Measurements from ENCODE around the gene ALX1. TPM values are rescaled to one million over a fixed set of nuclear protein-coding genes. Genes with fewer than 3 reads are reported as not detected.

ALX1 gene
- total and polyA plus RNA-seq, 2 experiments from 2014 or later: not detected

- H3K9ac ChIP-seq: no peak overlapping the region
- no peaks in the 10 kb centered on the region for H3K4me1 ChIP-seq (ENCODE audit: insufficient read depth)
- H3F3A ChIP-seq (ENCODE audit: insufficient read depth): no peaks in the 10 kb centered on the region
- no peaks in the 10 kb centered on the region for H3K9me2 ChIP-seq (ENCODE audit: insufficient read depth)
- H3K4me3 ChIP-seq: no peak overlapping the region
- DNase-seq: no peak
- no peaks in the 10 kb centered on the region for H3K79me2 ChIP-seq (ENCODE audit: insufficient read depth)
- H3K4me2 ChIP-seq (ENCODE audit: unreplicated experiment): no peak overlapping the region
- WGBS, 2 experiments (ENCODE audit: low coverage in 1 of 2, low lambda C conversion rate in 2 of 2, missing lambda C conversion rate in 2 of 2): 37 to 38% methylated on average over 11 of the region's 11 CpGs
- H3K36me3 ChIP-seq (ENCODE audit: low read depth): no peaks in the 10 kb centered on the region
- peaks cover 58% of the 10 kb centered on the region for H3K27me3 ChIP-seq (replicated peaks; ENCODE audit: insufficient read depth)
- H4K20me1 ChIP-seq (ENCODE audit: insufficient read depth): no peaks in the 10 kb centered on the region
- no peak overlapping the region for H3K27ac ChIP-seq
- H2AFZ ChIP-seq: no peak overlapping the region
- in situ Hi-C loops (cut with MboI): no loop called here
- H3K9me3 ChIP-seq (ENCODE audit: low read depth): no peaks in the 10 kb centered on the region
- TF ChIP-seq EZH2phosphoT487 (IDR thresholded peaks at IDR 0.05; ENCODE audit: insufficient read depth, low read depth): no peak
- no peak for TF ChIP-seq EZH2 (IDR thresholded peaks at IDR 0.05; ENCODE audit: insufficient read depth, poor library complexity, severe bottlenecking)
Observed at GRCh38 chr12:85281636-85282312, 1.8 kb downstream of the ALX1 start.

- H3K9me2 ChIP-seq (ENCODE audit: insufficient read depth): no peaks in the 10 kb centered on the region
- no peak for DNase-seq
- H2AFZ ChIP-seq: no peak overlapping the region
- 84 to 93% methylated on average over 6 of the region's 6 CpGs for WGBS, 2 experiments (ENCODE audit: low coverage in 1 of 2, low lambda C conversion rate in 2 of 2, missing lambda C conversion rate in 2 of 2)
- no peaks in the 10 kb centered on the region for H3K9me3 ChIP-seq (ENCODE audit: low read depth)
- H4K20me1 ChIP-seq (ENCODE audit: insufficient read depth): no peaks in the 10 kb centered on the region
- no peak overlapping the region for H3K27ac ChIP-seq
- in situ Hi-C loops (cut with MboI): no loop called here
- no peaks in the 10 kb centered on the region for H3K4me1 ChIP-seq (ENCODE audit: insufficient read depth)
- no peak overlapping the region for H3K4me2 ChIP-seq (ENCODE audit: unreplicated experiment)
- peaks cover 50% of the 10 kb centered on the region for H3K27me3 ChIP-seq (replicated peaks; ENCODE audit: insufficient read depth)
- H3F3A ChIP-seq (ENCODE audit: insufficient read depth): no peaks in the 10 kb centered on the region
- H3K9ac ChIP-seq: no peak overlapping the region
- no peaks in the 10 kb centered on the region for H3K36me3 ChIP-seq (ENCODE audit: low read depth)
- TF ChIP-seq EZH2phosphoT487 (IDR thresholded peaks at IDR 0.05; ENCODE audit: insufficient read depth, low read depth) (no peak), EZH2 (IDR thresholded peaks at IDR 0.05; ENCODE audit: insufficient read depth, poor library complexity, severe bottlenecking) (no peak)
- no peaks in the 10 kb centered on the region for H3K79me2 ChIP-seq (ENCODE audit: insufficient read depth)
- no peak overlapping the region for H3K4me3 ChIP-seq
Observed at GRCh38 chr12:85283560-85283959, 3.5 kb downstream of the ALX1 start.

- Histone ChIP-seq H3K27ac (no peak overlapping the region), H3K9me2 (ENCODE audit: insufficient read depth) (no peaks in the 10 kb centered on the region), H3K79me2 (ENCODE audit: insufficient read depth) (no peaks in the 10 kb centered on the region), H3F3A (ENCODE audit: insufficient read depth) (no peaks in the 10 kb centered on the region), H3K9ac (no peak overlapping the region), H2AFZ (no peak overlapping the region), H3K9me3 (ENCODE audit: low read depth) (no peaks in the 10 kb centered on the region), H4K20me1 (ENCODE audit: insufficient read depth) (no peaks in the 10 kb centered on the region), H3K36me3 (ENCODE audit: low read depth) (no peaks in the 10 kb centered on the region), H3K4me3 (no peak overlapping the region), H3K27me3 (replicated peaks; ENCODE audit: insufficient read depth) (no peaks in the 10 kb centered on the region), H3K4me1 (ENCODE audit: insufficient read depth) (no peaks in the 10 kb centered on the region), H3K4me2 (ENCODE audit: unreplicated experiment) (no peak overlapping the region)
- 13 to 14% methylated on average over 3 of the region's 3 CpGs for WGBS, 2 experiments (ENCODE audit: low coverage in 1 of 2, low lambda C conversion rate in 2 of 2, missing lambda C conversion rate in 2 of 2)
- in situ Hi-C loops (cut with MboI): no loop called here
- no peak for TF ChIP-seq EZH2 (IDR thresholded peaks at IDR 0.05; ENCODE audit: insufficient read depth, poor library complexity, severe bottlenecking)
- no peak for TF ChIP-seq EZH2phosphoT487 (IDR thresholded peaks at IDR 0.05; ENCODE audit: insufficient read depth, low read depth)
- no peak for DNase-seq
Observed at GRCh38 chr12:85296362-85296761, 16.3 kb downstream of the ALX1 start.

DNA sequence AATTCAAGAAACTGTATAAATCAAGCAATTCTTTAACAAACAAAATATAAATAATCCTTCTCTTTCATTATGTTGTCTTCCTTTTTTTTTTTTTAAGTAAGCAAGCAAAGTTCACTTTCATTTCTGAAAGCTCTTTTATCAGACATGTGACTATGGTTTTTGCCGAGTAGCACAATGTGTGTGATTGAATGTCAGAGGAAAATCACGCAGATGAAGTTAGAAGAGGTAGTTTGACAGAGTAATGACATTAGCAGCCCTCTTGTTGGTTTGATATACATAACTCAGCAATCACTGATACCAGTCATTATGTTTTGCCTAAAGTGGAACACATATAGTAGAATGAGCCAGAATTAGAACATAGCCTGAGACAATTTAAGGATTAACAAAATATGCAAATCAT, 19.0 kb downstream of the ALX1 start:
- 83 to 89% methylated on average over 2 of the region's 2 CpGs for WGBS, 2 experiments (ENCODE audit: low coverage in 1 of 2, low lambda C conversion rate in 2 of 2, missing lambda C conversion rate in 2 of 2)
- in situ Hi-C loops (cut with MboI): no loop called here

More for the DNA sequence above, 19.0 kb downstream of the ALX1 start:
- no peak overlapping the region for H3K27ac ChIP-seq
- H3K36me3 ChIP-seq (ENCODE audit: low read depth): no peaks in the 10 kb centered on the region
- no peaks in the 10 kb centered on the region for H3F3A ChIP-seq (ENCODE audit: insufficient read depth)
- TF ChIP-seq EZH2 (IDR thresholded peaks at IDR 0.05; ENCODE audit: insufficient read depth, poor library complexity, severe bottlenecking): no peak
- no peak for TF ChIP-seq EZH2phosphoT487 (IDR thresholded peaks at IDR 0.05; ENCODE audit: insufficient read depth, low read depth)
- H2AFZ ChIP-seq: no peak overlapping the region
- no peaks in the 10 kb centered on the region for H4K20me1 ChIP-seq (ENCODE audit: insufficient read depth)
- no peak overlapping the region for H3K9ac ChIP-seq
- no peak overlapping the region for H3K4me3 ChIP-seq
- no peak overlapping the region for H3K4me2 ChIP-seq (ENCODE audit: unreplicated experiment)
- H3K27me3 ChIP-seq (replicated peaks; ENCODE audit: insufficient read depth): no peaks in the 10 kb centered on the region
- no peak for DNase-seq
- H3K79me2 ChIP-seq (ENCODE audit: insufficient read depth): no peaks in the 10 kb centered on the region
- H3K9me3 ChIP-seq (ENCODE audit: low read depth): no peaks in the 10 kb centered on the region
- no peaks in the 10 kb centered on the region for H3K9me2 ChIP-seq (ENCODE audit: insufficient read depth)
- no peaks in the 10 kb centered on the region for H3K4me1 ChIP-seq (ENCODE audit: insufficient read depth)
